K562 (cell line): ENCODE results near the gene CPPED1. TPM values are rescaled to one million over a fixed set of nuclear protein-coding genes. Genes with fewer than 3 reads are reported as not detected.

Source experiments
- ATAC-seq: fragments of 200-7000 bp; cut with Tn5 transposase; 3 replicates; pipeline ENCODE4 v1.9.1; 2020; ENCODE audit warnings: moderate library complexity
- BruUV-seq: library from RNA; stranded (reverse); fragments of 400-500 nt; replicated peaks from 2 replicates; lab custom pipeline; 2021; lab: Mats Ljungman, UMichigan
- CTCF ChIA-PET: fragments of 300-600 bp; formaldehyde crosslinking; extraction: SDS; loops from one replicate; lab custom pipeline; 2021; ENCODE audit warnings: low intra/inter-chr PET ratio; lab: Yijun Ruan, JAX
- POLR2A ChIA-PET: fragments of 300-600, 350-650 bp; sonication (Branson Sonifier 250); formaldehyde crosslinking; extraction: SDS; loops from one replicate; lab custom pipeline; 2021; ENCODE audit warnings: antibody characterized with exemption, inconsistent platforms; lab: Yijun Ruan, JAX
- DNase-seq, 4 experiments: peaks; one replicate each; pipeline versions ENCODE4 v3.0.0 to v3.0.0-alpha.2; 2011 to 2018; ENCODE audit warnings: low spot score in 3 of 4, mixed read lengths in 3 of 4; ENCODE audit errors: extremely low read depth in 1 of 4
- FAIRE-seq: peaks from 2 replicates; lab custom pipeline; 2011; peaks lifted over from hg19 to GRCh38; lab: Jason Lieb, UNC
- H2AFZ ChIP-seq: 2 replicates; pipeline ENCODE4 v1.6.0; 2011; ENCODE audit warnings: low read depth, low read length, control low read depth, inconsistent platforms
- H3K27ac ChIP-seq: fragments of 200-600 bp; 3 replicates; pipeline ENCODE4 v1.8.0; 2011; ENCODE audit warnings: low read depth, mild to moderate bottlenecking, control low read depth, inconsistent platforms, low read length, moderate library complexity, mixed read lengths; ENCODE audit errors: extremely low read depth
- H3K27me3 ChIP-seq, 2 experiments: fragments of 300-600 bp in 1 of 2; 2 replicates in 1 of 2; 3 replicates in 1 of 2; pipeline versions ENCODE4 v1.6.0 to v1.8.0; 2011; ENCODE audit warnings: inconsistent platforms in 2 of 2, low read length in 2 of 2, mild to moderate bottlenecking in 1 of 2, mixed read lengths in 1 of 2, moderate library complexity in 1 of 2; ENCODE audit not compliant: control insufficient read depth in 2 of 2, insufficient read depth in 2 of 2
- H3K36me3 ChIP-seq: fragments of 300-600 bp; 3 replicates; pipeline ENCODE4 v1.8.0; 2011; ENCODE audit warnings: mild to moderate bottlenecking, low read length, inconsistent platforms; ENCODE audit not compliant: control insufficient read depth, insufficient read depth
- H3K4me1 ChIP-seq, 2 experiments: fragments of 200-600 bp in 1 of 2; replicated peaks in 1 of 2; 2 replicates in 1 of 2; 3 replicates in 1 of 2; pipeline versions ENCODE4 v1.5.1 to v1.8.0; 2011; ENCODE audit warnings: inconsistent platforms in 2 of 2, low read length in 2 of 2, mild to moderate bottlenecking in 1 of 2, mixed read lengths in 1 of 2, moderate library complexity in 1 of 2; ENCODE audit not compliant: control insufficient read depth in 2 of 2, insufficient read depth in 2 of 2
- H3K4me2 ChIP-seq: 2 replicates; pipeline ENCODE4 v1.6.1; 2011; ENCODE audit warnings: low read length, control low read depth, inconsistent platforms, mixed read lengths; ENCODE audit not compliant: insufficient read depth
- H3K4me3 ChIP-seq: fragments of 200-600 bp; sonication (generic), shearing (Covaris generic); 2 replicates; pipeline ENCODE4 v1.5.1; 2016; ENCODE audit warnings: control low read depth, inconsistent platforms
- H3K79me2 ChIP-seq: fragments of 200-600 bp; 3 replicates; pipeline ENCODE4 v1.8.0; 2011; ENCODE audit warnings: low read length, inconsistent platforms; ENCODE audit not compliant: control insufficient read depth, insufficient read depth
- H3K9ac ChIP-seq, 2 experiments: 2 replicates each; pipeline versions ENCODE4 v1.6.0 to v1.6.1; 2011; ENCODE audit warnings: low read depth in 2 of 2, low read length in 2 of 2, control low read depth in 1 of 2, inconsistent platforms in 1 of 2, mild to moderate bottlenecking in 1 of 2, mixed read lengths in 1 of 2; ENCODE audit not compliant: insufficient read depth in 1 of 2
- H3K9me1 ChIP-seq: one replicate; pipeline ENCODE4 v1.6.0; 2011; ENCODE audit warnings: inconsistent platforms, mild to moderate bottlenecking, low read length, moderate library complexity; ENCODE audit not compliant: control insufficient read depth, insufficient read depth
- H3K9me3 ChIP-seq: replicated peaks from 2 replicates; pipeline ENCODE4 v1.5.1; 2011; ENCODE audit warnings: low read depth, low read length, inconsistent platforms; ENCODE audit not compliant: control insufficient read depth, insufficient read depth
- H4K20me1 ChIP-seq: replicated peaks from 2 replicates; pipeline ENCODE4 v1.6.1; 2011; ENCODE audit warnings: low read length, inconsistent platforms, mixed read lengths; ENCODE audit not compliant: control insufficient read depth, insufficient read depth
- CC2D1A ChIP-seq: fragments of 450-650 bp; IDR thresholded peaks from 2 replicates; pipeline ENCODE4 v1.6.1; 2017; ENCODE audit warnings: mild to moderate bottlenecking
- CREB1 ChIP-seq, 2 experiments: sonication (generic) in 1 of 2; formaldehyde crosslinking in 1 of 2; IDR thresholded peaks; 2 replicates each; pipeline versions ENCODE4 v1.6.1 to v1.8.0; 2012 to 2022; ENCODE audit warnings: inconsistent platforms in 1 of 2, mild to moderate bottlenecking in 1 of 2, missing genetic modification reagents in 1 of 2, moderate library complexity in 1 of 2
- ELF1 ChIP-seq: fragments of 200-800 bp; sonication (Bioruptor generic); IDR thresholded peaks from 2 replicates; pipeline ENCODE4 v1.6.1; 2016; ENCODE audit warnings: missing genetic modification characterization, missing compliant biosample characterization
- FOXK1 ChIP-seq: sonication (generic); formaldehyde crosslinking; IDR thresholded peaks from 2 replicates; pipeline ENCODE4 v1.8.0; 2022; ENCODE audit warnings: missing genetic modification reagents, mild to moderate bottlenecking, borderline replicate concordance
- HIVEP1 ChIP-seq: fragments of 250-450 bp; sonication (Bioruptor Pico); IDR thresholded peaks from 2 replicates; pipeline ENCODE4 v1.4.0; 2020; ENCODE audit warnings: mild to moderate bottlenecking
- NFATC3 ChIP-seq: fragments of 450-650 bp; IDR thresholded peaks from 2 replicates; pipeline ENCODE4 v1.6.1; 2017; ENCODE audit warnings: mild to moderate bottlenecking
- PHF20 ChIP-seq: fragments of 450-650 bp; IDR thresholded peaks from 2 replicates; pipeline ENCODE4 v1.6.1; 2018; ENCODE audit not compliant: partially characterized antibody
- STAT5B ChIP-seq: fragments of 250-450 bp; sonication (Bioruptor Pico); IDR thresholded peaks from 2 replicates; pipeline ENCODE4 v1.8.0; 2021; ENCODE audit warnings: mild to moderate bottlenecking, inconsistent platforms
- TAF1 ChIP-seq: IDR thresholded peaks from 2 replicates; pipeline ENCODE4 v1.6.1; 2011; ENCODE audit warnings: mild to moderate bottlenecking, low read length, moderate library complexity; ENCODE audit not compliant: insufficient read depth, control insufficient read depth, severe bottlenecking; ENCODE audit errors: extremely low read depth
- XRCC4 ChIP-seq: IDR thresholded peaks from one replicate; pipeline ENCODE4 v1.6.1; 2011; ENCODE audit not compliant: insufficient read depth, insufficient read length; ENCODE audit errors: extremely low read depth
- YBX1 ChIP-seq: fragments of 450-650 bp; IDR thresholded peaks from 2 replicates; pipeline ENCODE4 v1.7.1; 2016; ENCODE audit warnings: mild to moderate bottlenecking
- ZEB2 ChIP-seq: fragments of 450-650 bp; IDR thresholded peaks from 2 replicates; pipeline ENCODE4 v1.6.1; 2016
- ZNF253 ChIP-seq: fragments of 250-450 bp; sonication (Bioruptor Pico); conservative IDR thresholded peaks from 2 replicates; pipeline ENCODE4 v1.6.1; 2021; ENCODE audit warnings: mild to moderate bottlenecking
- ZNF354B ChIP-seq: fragments of 250-450 bp; sonication (Bioruptor Pico); IDR thresholded peaks from 2 replicates; pipeline ENCODE4 v1.4.0; 2020
- ZNF785 ChIP-seq: fragments of 250-450 bp; sonication (Bioruptor Pico); IDR thresholded peaks from 2 replicates; pipeline ENCODE4 v1.4.0; 2020; ENCODE audit warnings: mild to moderate bottlenecking
- in situ Hi-C: fragments of 300-500 bp; cut with MboI; formaldehyde crosslinking; loops from 4 replicates; pipeline ENCODE4 v1.15.0; 2018; ENCODE audit warnings: inconsistent platforms, mixed read lengths
- intact Hi-C: fragments of 100-400 bp; cut with micrococcal nuclease; formaldehyde crosslinking; loops from 2 replicates; pipeline ENCODE4 v1.14.2; 2022
- polyA plus RNA-seq, 8 experiments: library from polyadenylated mRNA; depleted of rRNA in 4 of 8; stranded (reverse) in 5 of 8; unstranded in 3 of 8; fragments of >200 nt; fragmentation: Nextera tagmentation in 2 of 8; fragmentation: Illumina TruSeq in 1 of 8; extraction: Ambion mirVana in 2 of 8; extraction: Trizol in 1 of 8; gene quantifications; 2 replicates each; pipeline versions ENCODE4 v1.2.1 to v1.2.3, GENCODE V29; 2011 to 2014; ENCODE audit warnings: inconsistent platforms in 1 of 8, missing spikeins in 1 of 8
- total RNA-seq, 7 experiments: library from RNA; depleted of rRNA in 6 of 7; stranded (reverse); fragments of >200 nt in 6 of 7; fragmentation: Illumina TruSeq in 2 of 7; extraction: Trizol in 2 of 7; gene quantifications; 2 replicates each; pipeline versions ENCODE4 v1.2.1 to v1.2.3, GENCODE V29; 2011 to 2021; ENCODE audit warnings: low replicate concordance in 1 of 7

CPPED1 gene
- total and polyA plus RNA-seq, 9 of the 15 experiments (the other 6 are each of a cell fraction or from before 2014, with no cell fraction given), result 7.5 to 25.7 (median 16.9) TPM

- Histone ChIP-seq H3K4me2 (no peak overlapping the region), H3K27me3 (peaks cover 0 to 7% of the 10 kb centered on the region in 2 experiments; a peak in 3 of 5 replicates), H2AFZ (no peak overlapping the region), H3K4me1 (no peaks in the 10 kb centered on the region), H4K20me1 (no peaks in the 10 kb centered on the region; the same call in 1 of the 2 replicates), H3K4me3 (no peak overlapping the region), H3K9ac (no peak overlapping the region), H3K36me3 (no peaks in the 10 kb centered on the region), H3K79me2 (no peaks in the 10 kb centered on the region), H3K9me1 (no peaks in the 10 kb centered on the region), H3K27ac (no peak overlapping the region), H3K9me3 (no peaks in the 10 kb centered on the region)
- POLR2A ChIA-PET, result no interaction called here
- intact Hi-C loops (no loop called here), in situ Hi-C loops (loop anchor here (10.0 kb wide), 1 partner anchor 373 kb away; no protein-coding TSS in a partner anchor)
- TF ChIP-seq HIVEP1 (CRISPR knock-in tag) (no peak), XRCC4 (no peak), YBX1 (no peak), CREB1 (IDR thresholded peaks at IDR 0.05) (no peak), CREB1 (CRISPR knock-in tag; IDR thresholded peaks at IDR 0.05) (no peak), NFATC3 (no peak), TAF1 (no peak), ZNF354B (CRISPR knock-in tag) (no peak), ELF1 (tag) (no peak), CC2D1A (no peak), FOXK1 (CRISPR knock-in tag) (no peak), STAT5B (CRISPR knock-in tag) (no peak), ZEB2 (no peak), ZNF253 (CRISPR knock-in tag) (no peak), ZNF785 (CRISPR knock-in tag) (no peak), PHF20 (no peak)
- FAIRE-seq (no peak), ATAC-seq (no peak), DNase-seq (no peak)
- no TSS peak for BruUV-seq
- CTCF ChIA-PET, result no interaction called here
Observed at GRCh38 chr16:12828206-12828605, 24.5 kb upstream of the CPPED1 start.
